G401 (cell line): Measurements from ENCODE around the gene AKR1B15. TPM values are rescaled to one million over a fixed set of nuclear protein-coding genes. Genes with fewer than 3 reads are reported as not detected.

Experiments
- DNase-seq: peaks from one replicate; pipeline ENCODE4 v3.0.0-alpha.2; 2015; ENCODE audit warnings: low spot score
- in situ Hi-C: cut with HindIII; loops from 2 replicates; pipeline ENCODE4 v1.10.0; 2016; ENCODE audit warnings: low sequenced_read_pairs, mixed read lengths
- total RNA-seq: library from RNA; depleted of rRNA; stranded (reverse); fragments of >200 nt; shearing (Covaris generic); gene quantifications from 2 replicates; pipeline ENCODE4 v1.2.3, GENCODE V29; 2014

AKR1B15 gene
- total RNA-seq, 1 experiment from 2014 or later: not detected

- no peak for DNase-seq
- in situ Hi-C loops: no loop called here
Measured at GRCh38 chr7:134602881-134603451, 54.1 kb downstream of the AKR1B15 start.

GRCh38 chr7:134605978-134606923 lies 57.3 kb downstream of the AKR1B15 start:
- in situ Hi-C loops: no loop called here
- DNase-seq: peak; percentile 68

- in situ Hi-C loops: no loop called here
- no peak for DNase-seq
Measured at GRCh38 chr7:134611611-134612151, 62.8 kb downstream of the AKR1B15 start.

- DNase-seq: no peak
- in situ Hi-C loops: no loop called here
Measured at GRCh38 chr7:134612197-134612596, 63.3 kb downstream of the AKR1B15 start.

GRCh38 chr7:134613623-134614347 lies 64.9 kb downstream of the AKR1B15 start:
- in situ Hi-C loops: no loop called here
- no peak for DNase-seq

- no peak for DNase-seq
- in situ Hi-C loops: no loop called here
Measured at GRCh38 chr7:134616611-134617010, 67.7 kb downstream of the AKR1B15 start.

- no peak for DNase-seq
- in situ Hi-C loops: no loop called here
Measured at GRCh38 chr7:134618756-134619530, 70.0 kb downstream of the AKR1B15 start.

- in situ Hi-C loops: no loop called here
Measured at GRCh38 chr7:134619627-134620331, 70.9 kb downstream of the AKR1B15 start.

GRCh38 chr7:134622303-134622995 lies 73.5 kb downstream of the AKR1B15 start:
- no peak for DNase-seq
- in situ Hi-C loops: no loop called here

More at GRCh38 chr7:134619627-134620331, 70.9 kb downstream of the AKR1B15 start:
- DNase-seq: no peak

- in situ Hi-C loops: no loop called here
- no peak for DNase-seq
Measured at GRCh38 chr7:134623193-134623592, 74.3 kb downstream of the AKR1B15 start.

GRCh38 chr7:134625550-134625949 lies 76.6 kb downstream of the AKR1B15 start:
- in situ Hi-C loops: no loop called here
- no peak for DNase-seq

GRCh38 chr7:134627109-134627774 lies 78.3 kb downstream of the AKR1B15 start:
- in situ Hi-C loops: no loop called here
- no peak for DNase-seq

- in situ Hi-C loops: no loop called here
- DNase-seq: no peak
Measured at GRCh38 chr7:134627775-134628153, 78.9 kb downstream of the AKR1B15 start.

- in situ Hi-C loops: no loop called here
- no peak for DNase-seq
Measured at GRCh38 chr7:134629445-134629844, 80.5 kb downstream of the AKR1B15 start.
